Large intestine (tissue), 3 donors: ENCODE data around the gene EXOG. TPM values are rescaled to one million over a fixed set of nuclear protein-coding genes. Genes with fewer than 3 reads are reported as not detected.

ENCODE experiments used
- DNase-seq, 2 donors: peaks; one replicate each; pipeline versions ENCODE4 v3.0.0 to v3.0.0-alpha.2; 2013
- H3K27ac ChIP-seq: one replicate; pipeline ENCODE4 v1.5.1; 2013; ENCODE audit warnings: low read length
- H3K27me3 ChIP-seq: 2 replicates; pipeline ENCODE4 v1.6.1; 2013; ENCODE audit warnings: low read length; ENCODE audit not compliant: control insufficient read depth, insufficient read depth
- H3K36me3 ChIP-seq: 2 replicates; pipeline ENCODE4 v1.6.1; 2013; ENCODE audit warnings: low read length; ENCODE audit not compliant: control insufficient read depth, insufficient read depth
- H3K4me1 ChIP-seq: one replicate; pipeline ENCODE4 v1.6.1; 2013; ENCODE audit warnings: low read length; ENCODE audit not compliant: control insufficient read depth, insufficient read depth
- H3K4me3 ChIP-seq: one replicate; pipeline ENCODE4 v1.5.1; 2013; ENCODE audit warnings: low read length
- H3K9me3 ChIP-seq: one replicate; pipeline ENCODE4 v1.6.1; 2013; ENCODE audit warnings: mild to moderate bottlenecking, low read depth, low read length, moderate library complexity; ENCODE audit not compliant: control insufficient read depth
- WGBS: methylation state at CpG from one replicate; pipeline ENCODE4 v1.1.5; 2013; ENCODE audit warnings: low lambda C conversion rate; ENCODE audit not compliant: insufficient coverage; 5-methylcytosine and 5-hydroxymethylcytosine counted together
- polyA plus RNA-seq: library from polyadenylated mRNA; unstranded; fragments of 120-200 nt; gene quantifications from one replicate; pipeline ENCODE4 v1.2.1, GENCODE V29; 2013

Gene EXOG
- polyA plus RNA-seq, 1 donor = 10.4 TPM

- H3K27ac ChIP-seq = no peak overlapping the region
- H3K27me3 ChIP-seq = no peaks in the 10 kb centered on the region
- no peaks in the 10 kb centered on the region for H3K4me1 ChIP-seq
- H3K36me3 ChIP-seq = peaks cover 76% of the 10 kb centered on the region
- no peak overlapping the region for H3K4me3 ChIP-seq
- no CpG with 5 or more reads among the region's 10 CpGs for WGBS
- H3K9me3 ChIP-seq = no peaks in the 10 kb centered on the region
- DNase-seq = no peak
Observed at GRCh38 chr3:38482951-38483350, 13.2 kb upstream of the EXOG start.

DNA sequence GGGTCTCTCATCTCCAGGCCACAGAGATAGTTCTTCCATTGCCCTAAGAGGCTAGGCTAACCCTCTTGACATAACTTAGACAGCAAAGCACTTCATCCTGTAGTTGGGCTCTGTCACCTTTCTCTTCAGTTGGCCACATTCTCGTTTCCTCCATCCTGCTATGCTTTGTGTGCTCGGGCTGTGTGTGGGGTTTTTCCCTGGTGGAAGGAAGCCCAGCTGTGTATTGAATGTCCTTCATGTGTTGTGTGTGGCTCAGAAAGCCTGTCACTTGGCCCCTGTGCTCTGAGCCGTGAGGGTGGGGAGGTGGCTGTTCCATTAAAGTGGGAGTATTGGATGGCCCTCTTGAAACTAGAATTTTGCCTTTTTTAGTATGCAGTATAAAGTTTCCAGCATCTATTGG lies 8.8 kb upstream of the EXOG start:
- Histone ChIP-seq H3K36me3 (peaks cover 42% of the 10 kb centered on the region), H3K9me3 (no peaks in the 10 kb centered on the region), H3K27me3 (no peaks in the 10 kb centered on the region), H3K4me1 (no peaks in the 10 kb centered on the region), H3K27ac (no peak overlapping the region), H3K4me3 (no peak overlapping the region)
- DNase-seq = no peak
- no CpG with 5 or more reads among the region's 3 CpGs for WGBS

- Histone ChIP-seq H3K36me3 (peaks cover 27% of the 10 kb centered on the region), H3K4me3 (no peak overlapping the region), H3K4me1 (no peaks in the 10 kb centered on the region), H3K27me3 (no peaks in the 10 kb centered on the region), H3K9me3 (no peaks in the 10 kb centered on the region), H3K27ac (no peak overlapping the region)
- 100% methylated on average over 1 of the region's 2 CpGs for WGBS
- no peak for DNase-seq
Observed at GRCh38 chr3:38488949-38489348, 7.2 kb upstream of the EXOG start.

DNA sequence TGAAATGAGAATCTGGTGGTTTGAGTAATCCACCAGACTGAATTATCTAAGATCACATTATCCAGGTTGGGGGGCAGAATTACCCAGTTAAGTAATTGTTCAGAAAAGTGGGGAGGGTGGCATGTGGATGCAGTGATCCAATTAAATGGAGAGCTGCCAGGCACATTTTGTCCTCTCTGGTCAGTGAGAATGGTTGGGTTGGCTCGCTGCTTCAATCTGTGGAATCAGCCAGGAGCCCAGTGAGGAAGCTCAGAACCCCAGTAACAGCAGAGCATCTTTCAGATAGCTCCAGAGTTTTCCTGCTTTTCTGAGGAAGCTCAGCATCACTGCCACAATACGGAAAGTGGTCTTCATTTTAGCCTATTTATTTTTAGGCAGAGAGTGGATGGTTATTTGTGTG lies 6.4 kb upstream of the EXOG start:
- no CpG with 5 or more reads among the region's 2 CpGs for WGBS
- H3K4me3 ChIP-seq = no peak overlapping the region
- no peaks in the 10 kb centered on the region for H3K9me3 ChIP-seq
- no peak overlapping the region for H3K27ac ChIP-seq
- H3K36me3 ChIP-seq = peaks cover 23% of the 10 kb centered on the region
- H3K27me3 ChIP-seq = no peaks in the 10 kb centered on the region
- H3K4me1 ChIP-seq = no peaks in the 10 kb centered on the region
- no peak for DNase-seq

GRCh38 chr3:38490281-38491030 lies 5.7 kb upstream of the EXOG start:
- no peak overlapping the region for H3K27ac ChIP-seq
- H3K27me3 ChIP-seq = no peaks in the 10 kb centered on the region
- peaks cover 16% of the 10 kb centered on the region for H3K36me3 ChIP-seq
- 92% methylated on average over 3 of the region's 11 CpGs for WGBS
- no peak for DNase-seq
- no peak overlapping the region for H3K4me3 ChIP-seq
- no peaks in the 10 kb centered on the region for H3K9me3 ChIP-seq
- no peaks in the 10 kb centered on the region for H3K4me1 ChIP-seq

DNA sequence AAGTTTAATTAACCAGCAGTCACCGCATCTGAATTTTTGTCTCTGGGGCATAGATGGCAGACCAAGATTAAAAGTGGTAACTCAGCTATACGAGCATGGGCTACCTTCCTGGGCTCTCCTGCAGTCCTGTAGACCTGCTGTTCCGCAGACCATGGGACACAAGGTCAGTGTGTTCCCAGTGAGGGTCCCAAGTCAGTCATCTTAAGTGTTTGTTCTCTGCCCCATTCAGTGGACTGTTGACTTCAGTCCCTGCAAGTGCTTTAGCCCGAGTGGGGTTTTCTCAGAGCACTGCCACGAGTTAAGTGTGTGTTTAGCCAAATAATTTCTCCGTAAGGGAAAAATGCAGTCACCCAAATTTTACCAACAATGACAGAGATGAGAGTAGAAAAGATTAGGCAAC lies 4.9 kb upstream of the EXOG start:
- Histone ChIP-seq H3K4me1 (no peaks in the 10 kb centered on the region), H3K27ac (no peak overlapping the region), H3K27me3 (no peaks in the 10 kb centered on the region), H3K36me3 (peaks cover 11% of the 10 kb centered on the region), H3K9me3 (no peaks in the 10 kb centered on the region), H3K4me3 (no peak overlapping the region)
- WGBS = no CpG with 5 or more reads among the region's 6 CpGs
- no peak for DNase-seq

DNA sequence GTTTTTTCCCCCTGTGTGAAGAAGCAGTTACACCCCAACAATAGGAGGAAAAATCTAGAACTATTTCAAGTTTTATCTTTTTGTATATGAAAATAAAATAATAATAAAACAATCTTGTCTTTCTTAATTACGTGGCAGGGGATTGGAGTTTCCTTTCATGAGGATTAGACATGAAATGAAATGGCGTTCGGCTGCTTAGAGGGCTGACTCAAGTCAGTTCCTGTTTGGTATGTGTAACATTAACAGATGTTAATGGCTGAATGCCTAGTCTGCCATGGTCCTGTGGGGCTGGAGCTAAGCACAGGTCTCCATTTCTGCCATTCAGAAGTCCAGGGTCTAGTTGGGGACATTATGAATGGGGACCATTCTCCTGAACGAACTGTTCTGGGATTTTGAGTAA lies 3.1 kb upstream of the EXOG start:
- H3K27ac ChIP-seq = no peak overlapping the region
- no peaks in the 10 kb centered on the region for H3K4me1 ChIP-seq
- WGBS = 86% methylated on average over 3 of the region's 4 CpGs

DNA sequence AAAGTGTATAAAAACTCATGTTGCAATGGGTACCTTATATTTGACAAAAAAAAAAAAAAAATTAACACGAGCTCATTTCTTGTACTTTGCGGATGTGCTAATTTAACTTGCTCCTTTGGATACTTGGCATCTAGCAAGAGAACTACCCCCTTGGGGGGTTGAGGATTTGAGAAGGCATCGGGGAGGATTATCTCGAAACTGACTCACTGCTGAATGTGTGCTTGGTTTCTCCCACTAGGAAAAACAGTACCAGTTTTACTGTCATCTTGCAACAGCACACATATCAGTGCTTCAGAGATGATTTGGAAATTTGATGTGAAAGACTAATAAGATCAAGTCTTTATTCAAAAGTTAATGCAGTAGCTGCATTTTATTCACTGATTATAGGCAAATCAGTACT lies 891 bp downstream of the EXOG start:
- no peaks in the 10 kb centered on the region for H3K9me3 ChIP-seq
- DNase-seq = no peak
- H3K4me1 ChIP-seq = no peaks in the 10 kb centered on the region
- peaks cover 6% of the 10 kb centered on the region for H3K36me3 ChIP-seq
- H3K27ac ChIP-seq = no peak overlapping the region
- H3K4me3 ChIP-seq = peak overlapping the region; percentile 89
- no peaks in the 10 kb centered on the region for H3K27me3 ChIP-seq
- WGBS = 80% methylated on average over 1 of the region's 4 CpGs

More for the DNA sequence above, 3.1 kb upstream of the EXOG start:
- Histone ChIP-seq H3K27me3 (no peaks in the 10 kb centered on the region), H3K9me3 (no peaks in the 10 kb centered on the region), H3K36me3 (peaks cover 5% of the 10 kb centered on the region), H3K4me3 (no peak overlapping the region)
- no peak for DNase-seq

- Histone ChIP-seq H3K9me3 (no peaks in the 10 kb centered on the region), H3K36me3 (peaks cover 16% of the 10 kb centered on the region), H3K4me1 (no peaks in the 10 kb centered on the region), H3K27ac (no peak overlapping the region), H3K27me3 (no peaks in the 10 kb centered on the region), H3K4me3 (no peak overlapping the region)
- DNase-seq = no peak
- 100% methylated on average over 1 of the region's 2 CpGs for WGBS
Observed at GRCh38 chr3:38500688-38501417, 4.7 kb downstream of the EXOG start.

GRCh38 chr3:38507120-38507519 lies 11.0 kb downstream of the EXOG start:
- no peak overlapping the region for H3K4me3 ChIP-seq
- no peaks in the 10 kb centered on the region for H3K9me3 ChIP-seq
- DNase-seq = no peak
- H3K4me1 ChIP-seq = no peaks in the 10 kb centered on the region
- peaks cover 22% of the 10 kb centered on the region for H3K36me3 ChIP-seq
- H3K27ac ChIP-seq = no peak overlapping the region
- no peaks in the 10 kb centered on the region for H3K27me3 ChIP-seq
- WGBS = 80% methylated on average over 1 of the region's 2 CpGs
